SK-N-SH treated with all-trans-retinoic acid at 6 μM for 48 hours (cell line): ENCODE measurements around the gene RGL4.

Experiments used
- BACH2 ChIP-seq: fragments of 250-450 bp; sonication (Bioruptor Pico); IDR thresholded peaks from 2 replicates; pipeline ENCODE4 v1.9.0; 2021; ENCODE audit warnings: mild to moderate bottlenecking, borderline replicate concordance
- PATZ1 ChIP-seq: fragments of 250-450 bp; sonication (Bioruptor Pico); IDR thresholded peaks from 2 replicates; pipeline ENCODE4 v1.8.0; 2020; ENCODE audit warnings: mild to moderate bottlenecking, moderate library complexity, borderline replicate concordance
- RARB ChIP-seq: fragments of 250-450 bp; sonication (Bioruptor Pico); IDR thresholded peaks from 2 replicates; pipeline ENCODE4 v1.8.0; 2021; ENCODE audit warnings: mild to moderate bottlenecking, moderate library complexity
- SNAI2 ChIP-seq: fragments of 250-450 bp; sonication (Bioruptor Pico); IDR thresholded peaks from 2 replicates; pipeline ENCODE4 v1.5.0; 2020; ENCODE audit warnings: mild to moderate bottlenecking, moderate library complexity
- TCF4 ChIP-seq: fragments of 250-450 bp; sonication (Bioruptor Pico); IDR thresholded peaks from 2 replicates; pipeline ENCODE4 v1.8.0; 2021; ENCODE audit warnings: mild to moderate bottlenecking, moderate library complexity, borderline replicate concordance
- TOX ChIP-seq: fragments of 250-450 bp; sonication (Bioruptor Pico); IDR thresholded peaks from 2 replicates; pipeline ENCODE4 v1.8.0; 2021; ENCODE audit warnings: mild to moderate bottlenecking, moderate library complexity, borderline replicate concordance
- ZFP3 ChIP-seq: fragments of 250-450 bp; sonication (Bioruptor Pico); IDR thresholded peaks from 2 replicates; pipeline ENCODE4 v1.5.0; 2020; ENCODE audit warnings: mild to moderate bottlenecking, moderate library complexity
- ZFP30 ChIP-seq: fragments of 450-650 bp; formaldehyde crosslinking; IDR thresholded peaks from 2 replicates; pipeline ENCODE4 v1.5.0; 2022; ENCODE audit warnings: mild to moderate bottlenecking, moderate library complexity
- ZNF8 ChIP-seq: fragments of 450-650 bp; formaldehyde crosslinking; IDR thresholded peaks from 2 replicates; pipeline ENCODE4 v1.5.0; 2020; ENCODE audit warnings: mild to moderate bottlenecking, moderate library complexity

GRCh38 chr22:23708270-23708669, 17.5 kb downstream of the RGL4 start:
- TF ChIP-seq TOX (CRISPR knock-in tag) (no peak), BACH2 (CRISPR knock-in tag) (no peak), ZFP30 (no peak), ZFP3 (no peak), RARB (CRISPR knock-in tag) (no peak), PATZ1 (CRISPR knock-in tag) (no peak), ZNF8 (CRISPR knock-in tag) (no peak), SNAI2 (CRISPR knock-in tag) (no peak), TCF4 (no peak)
